GM19328 (cell line): ENCODE data around the gene TPRA1.
"Not testable (repeated sequence)": the region's sequence is repeated elsewhere in the genome, so short reads cannot be mapped to it uniquely, and the experiment has no call there.

ENCODE experiments used
- ATAC-seq: cut with Tn5 transposase; IDR thresholded peaks from one replicate; pipeline ENCODE4 v1.9.1; 2021; ENCODE audit warnings: mild to moderate bottlenecking, moderate library complexity; ENCODE audit not compliant: unreplicated experiment

Gene TPRA1

DNA sequence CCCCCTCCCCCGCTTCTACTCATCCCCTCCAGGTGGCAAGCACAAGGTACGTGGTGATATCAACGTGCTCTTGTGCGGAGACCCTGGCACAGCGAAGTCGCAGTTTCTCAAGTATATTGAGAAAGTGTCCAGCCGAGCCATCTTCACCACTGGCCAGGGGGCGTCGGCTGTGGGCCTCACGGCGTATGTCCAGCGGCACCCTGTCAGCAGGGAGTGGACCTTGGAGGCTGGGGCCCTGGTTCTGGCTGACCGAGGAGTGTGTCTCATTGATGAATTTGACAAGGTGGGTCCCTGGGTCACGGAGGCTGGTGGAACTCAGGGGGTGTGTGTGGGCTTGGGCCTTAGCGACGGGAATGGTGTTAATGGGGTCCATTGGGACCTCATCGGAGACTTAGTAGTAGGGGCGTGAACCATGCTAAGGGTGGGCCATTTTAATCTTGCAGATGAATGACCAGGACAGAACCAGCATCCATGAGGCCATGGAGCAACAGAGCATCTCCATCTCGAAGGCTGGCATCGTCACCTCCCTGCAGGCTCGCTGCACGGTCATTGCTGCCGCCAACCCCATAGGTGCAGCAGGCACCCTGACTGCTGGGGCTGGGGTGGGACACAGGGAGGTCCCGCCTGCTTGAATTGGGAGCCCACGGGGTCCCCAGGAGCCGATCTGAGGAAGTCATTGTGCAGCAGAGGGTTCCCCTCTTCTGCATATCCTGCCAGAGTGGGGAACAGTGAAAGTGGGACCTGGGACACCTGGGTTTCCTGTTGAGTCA, 26.5 kb upstream of the TPRA1 start:
- no peak for ATAC-seq

DNA sequence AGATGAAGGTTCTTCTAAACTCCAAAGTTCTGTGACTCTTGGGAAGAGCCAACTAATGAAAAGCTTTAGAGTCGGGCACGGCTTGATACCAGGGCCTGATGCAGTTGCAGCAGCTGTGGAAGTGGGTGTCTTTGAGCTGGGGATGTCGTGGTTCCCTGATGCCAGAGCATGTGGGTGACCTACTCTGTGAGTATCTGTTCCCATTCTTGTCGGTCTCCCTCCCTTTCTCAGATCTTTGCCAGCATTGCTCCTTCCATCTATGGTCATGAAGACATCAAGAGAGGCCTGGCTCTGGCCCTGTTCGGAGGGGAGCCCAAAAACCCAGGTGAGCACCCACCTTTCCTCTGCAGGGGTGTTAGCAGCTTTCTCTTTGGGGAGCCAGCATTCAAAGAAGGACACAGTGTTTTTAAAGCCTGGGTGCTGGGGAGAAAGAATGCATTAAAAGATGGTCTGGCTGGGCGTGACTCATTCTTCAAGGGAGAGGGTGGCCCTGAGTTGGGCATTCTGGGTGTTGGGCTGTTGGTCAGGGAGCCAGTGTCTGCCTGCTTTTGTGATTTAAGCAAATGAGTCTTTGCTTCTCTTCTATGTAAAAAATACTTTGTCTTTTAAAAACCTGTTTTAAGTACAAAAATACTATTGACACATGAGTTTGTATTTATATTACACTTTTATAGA, 25.2 kb upstream of the TPRA1 start:
- no peak for ATAC-seq

DNA sequence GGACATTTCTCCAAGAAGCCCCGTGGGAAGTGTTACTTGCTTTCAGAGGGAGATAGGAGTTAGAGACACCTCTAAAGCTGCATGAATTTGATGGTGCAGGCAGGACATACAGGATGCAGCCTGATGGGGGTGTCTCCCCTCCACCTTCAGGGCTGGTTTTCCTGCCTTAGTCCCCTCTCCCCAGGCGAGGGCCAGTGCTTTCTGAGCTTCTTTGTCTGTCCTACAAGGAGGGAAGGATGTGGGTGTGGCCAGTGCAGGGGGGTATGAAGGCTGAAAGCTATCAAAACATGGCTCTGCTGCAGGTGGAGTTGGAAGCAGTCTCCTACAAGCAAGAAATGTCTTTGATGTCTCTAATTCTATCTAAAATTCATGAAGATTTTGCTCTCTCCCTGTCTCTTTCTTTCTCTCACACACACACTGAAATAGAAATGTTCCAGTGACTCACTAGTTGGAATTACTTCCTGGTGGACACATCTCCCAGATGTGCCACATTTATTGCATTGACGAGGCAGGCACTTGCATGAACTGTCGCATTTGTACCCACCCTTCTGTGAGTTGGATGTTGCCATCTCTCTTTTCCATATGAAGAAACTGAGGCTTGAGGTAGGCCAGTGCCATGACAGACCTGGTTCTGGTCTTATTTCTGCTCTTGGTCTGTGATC, 24.5 kb upstream of the TPRA1 start:
- no peak for ATAC-seq

DNA sequence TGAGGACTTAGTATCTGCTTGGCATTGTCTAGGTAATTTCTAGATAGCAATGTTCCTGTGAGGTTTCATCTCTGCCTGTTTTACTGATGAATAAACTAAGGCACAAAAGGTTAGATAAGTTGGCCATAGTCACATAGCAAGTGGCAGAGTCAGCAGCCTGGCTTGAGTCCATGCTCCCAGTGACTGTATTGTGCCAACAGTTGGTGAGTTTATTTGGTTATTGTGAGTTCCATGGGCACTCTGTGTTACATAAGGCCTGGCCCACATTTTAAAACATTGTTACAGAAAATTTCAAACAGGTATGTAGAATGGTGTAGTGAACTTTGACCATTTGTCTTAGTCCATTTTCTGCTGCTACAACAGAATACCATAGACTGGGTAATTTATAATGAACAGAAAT, 22.9 kb upstream of the TPRA1 start:
- no peak for ATAC-seq

DNA sequence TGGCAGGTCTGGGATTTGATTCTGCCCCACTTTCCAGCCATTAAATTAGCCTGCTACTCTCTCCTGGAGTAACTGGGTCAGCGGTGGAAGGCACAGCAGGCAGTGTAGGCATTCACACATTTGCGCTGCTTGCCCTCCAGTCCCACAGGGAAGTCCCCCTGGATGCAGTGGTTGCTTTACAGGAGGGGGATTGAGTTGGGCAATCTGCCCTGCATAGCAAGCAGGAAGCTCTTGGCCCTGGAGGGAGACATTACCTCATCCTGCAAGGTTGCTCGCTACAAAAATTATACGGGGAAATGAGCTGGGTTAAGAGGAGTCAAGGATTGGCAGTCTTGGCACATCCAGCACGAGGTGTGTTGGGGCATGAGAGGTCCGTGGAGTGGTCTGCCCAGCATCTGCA, 22.4 kb upstream of the TPRA1 start:
- ATAC-seq, result no peak

DNA sequence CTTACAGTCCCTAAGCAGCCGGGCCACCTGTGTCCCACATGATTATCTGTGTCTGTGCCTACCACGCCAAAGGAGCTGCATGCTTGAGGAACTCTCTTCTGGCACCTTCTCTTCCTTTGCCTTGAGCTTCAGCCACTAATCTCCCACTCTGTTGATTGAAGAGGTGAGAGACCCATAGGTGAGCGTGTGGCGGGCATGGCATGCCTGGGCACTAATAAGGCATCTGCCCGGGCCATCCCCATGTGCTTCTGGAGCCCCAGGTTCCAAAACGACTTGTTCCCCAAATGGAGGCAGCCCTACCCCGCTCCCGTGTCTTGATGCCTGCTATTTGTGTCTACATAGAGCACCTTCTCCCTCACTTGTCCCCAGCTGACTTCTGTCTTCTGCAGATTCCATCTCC, 20.7 kb upstream of the TPRA1 start:
- no peak for ATAC-seq

DNA sequence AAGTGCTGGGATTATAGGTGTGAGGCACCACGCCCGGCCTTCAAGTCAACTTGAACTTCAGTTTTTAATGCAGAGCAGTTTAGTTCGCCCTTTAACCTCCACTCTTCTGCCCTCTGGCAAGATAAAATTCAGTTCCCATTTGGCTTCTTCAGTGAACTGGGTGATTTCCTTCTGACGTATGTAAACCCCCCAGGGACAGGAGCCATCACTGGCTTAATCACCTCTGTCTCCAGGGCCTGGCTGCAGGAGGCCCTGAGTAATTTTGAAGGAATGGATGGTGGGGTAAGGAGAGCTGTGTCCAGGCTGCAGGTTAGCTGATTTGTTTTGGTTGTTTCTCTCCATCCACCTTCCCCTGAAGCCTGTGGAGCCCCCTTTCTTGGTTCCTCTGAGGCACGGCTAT, 19.6 kb upstream of the TPRA1 start:
- no peak for ATAC-seq

DNA sequence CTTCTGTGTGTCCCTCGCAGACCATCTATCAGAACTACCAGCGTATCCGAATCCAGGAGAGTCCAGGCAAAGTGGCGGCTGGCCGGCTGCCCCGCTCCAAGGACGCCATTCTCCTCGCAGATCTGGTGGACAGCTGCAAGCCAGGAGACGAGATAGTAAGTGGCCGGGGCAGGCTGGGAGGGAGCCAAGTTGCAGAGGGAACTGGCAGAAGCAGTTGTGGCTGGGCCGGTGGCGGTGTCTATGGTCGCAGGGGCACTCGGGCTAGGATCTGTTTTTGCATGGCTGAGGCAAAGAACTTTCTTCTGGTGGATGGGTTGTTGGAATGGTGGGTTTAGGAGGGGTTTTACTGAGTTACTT, 17.8 kb upstream of the TPRA1 start:
- no peak for ATAC-seq

DNA sequence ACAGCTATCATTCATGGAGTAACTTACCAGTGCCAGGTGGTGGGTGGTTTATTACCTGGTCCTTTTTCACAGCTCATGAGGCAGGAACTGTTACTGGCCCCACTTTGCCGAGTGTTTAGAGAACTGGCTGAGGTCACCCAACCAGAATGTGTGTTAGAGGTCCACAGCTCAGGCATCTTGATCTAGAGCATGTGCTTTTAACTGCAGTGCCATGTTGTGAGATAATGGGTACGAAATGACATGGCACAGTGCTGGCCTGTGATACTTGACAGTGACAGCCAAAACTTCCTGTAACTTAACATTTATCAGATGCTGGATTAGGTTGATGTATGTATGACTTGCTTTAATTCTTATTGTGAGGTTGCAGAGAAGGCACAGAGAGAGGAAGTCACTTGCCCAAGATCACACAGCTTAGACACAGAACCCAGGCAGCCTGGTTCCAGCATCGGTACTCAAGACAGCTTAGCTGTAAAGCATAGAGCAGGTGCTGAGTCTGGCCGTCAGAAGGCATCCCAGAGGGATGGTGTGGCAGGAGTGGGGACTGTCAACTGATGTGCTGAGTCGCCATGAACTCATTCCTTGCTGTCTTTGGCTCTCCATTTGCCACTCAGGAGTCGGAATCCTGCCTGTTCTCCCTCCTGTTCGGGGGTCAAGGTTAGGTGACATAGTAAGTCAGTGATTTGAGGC, 17.3 kb upstream of the TPRA1 start:
- no peak for ATAC-seq

DNA sequence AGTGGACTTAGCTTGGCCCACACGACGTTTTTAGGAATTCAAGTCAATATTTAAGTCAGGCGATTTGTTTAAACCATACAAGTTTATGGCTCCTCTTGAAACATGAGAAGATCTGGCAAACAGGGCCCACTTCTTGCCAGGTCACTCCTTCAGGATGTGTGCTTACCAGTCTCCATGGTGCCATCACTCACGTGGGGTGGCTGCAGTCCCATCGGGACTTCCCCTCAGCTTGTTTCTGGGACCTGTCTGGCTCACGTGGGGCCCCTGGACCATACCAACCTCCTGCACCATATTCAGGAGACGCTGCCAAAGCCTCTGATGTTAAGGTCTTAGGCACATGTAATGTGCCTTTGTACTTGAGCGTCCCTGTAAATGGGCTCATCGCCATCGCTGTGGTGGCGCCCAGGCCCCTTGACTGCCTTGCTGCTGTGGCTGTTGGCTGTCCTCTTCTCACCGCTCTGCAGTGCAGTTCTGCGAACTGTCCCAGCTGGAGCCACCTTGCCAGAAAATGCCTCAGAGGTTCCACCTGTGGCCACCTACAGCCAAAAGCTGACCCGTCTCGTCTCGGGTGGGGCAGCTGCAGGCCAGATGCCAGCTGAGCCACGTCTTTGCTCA, 16.6 kb upstream of the TPRA1 start:
- ATAC-seq, result no peak

DNA sequence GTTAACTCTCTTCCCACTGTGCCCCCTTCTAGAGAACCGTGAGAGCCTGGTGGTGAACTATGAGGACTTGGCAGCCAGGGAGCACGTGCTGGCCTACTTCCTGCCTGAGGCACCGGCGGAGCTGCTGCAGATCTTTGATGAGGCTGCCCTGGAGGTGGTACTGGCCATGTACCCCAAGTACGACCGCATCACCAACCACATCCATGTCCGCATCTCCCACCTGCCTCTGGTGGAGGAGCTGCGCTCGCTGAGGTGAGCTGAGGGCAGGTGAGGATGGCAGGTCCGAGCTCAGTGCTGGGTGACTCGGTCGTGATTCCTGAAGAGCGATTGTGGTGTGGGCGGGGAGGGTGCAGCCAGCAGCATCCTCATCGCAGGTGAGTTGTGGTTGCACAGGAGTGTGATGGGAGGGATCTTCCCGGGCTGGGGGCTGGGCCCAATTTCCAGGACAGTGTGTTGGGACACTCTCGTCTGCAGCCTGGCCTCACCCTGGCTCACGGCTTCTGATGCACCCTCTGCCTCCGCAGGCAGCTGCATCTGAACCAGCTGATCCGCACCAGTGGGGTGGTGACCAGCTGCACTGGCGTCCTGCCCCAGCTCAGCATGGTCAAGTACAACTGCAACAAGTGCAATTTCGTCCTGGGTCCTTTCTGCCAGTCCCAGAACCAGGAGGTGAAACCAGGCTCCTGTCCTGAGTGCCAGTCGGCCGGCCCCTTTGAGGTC, 15.7 kb upstream of the TPRA1 start:
- ATAC-seq, result no peak

DNA sequence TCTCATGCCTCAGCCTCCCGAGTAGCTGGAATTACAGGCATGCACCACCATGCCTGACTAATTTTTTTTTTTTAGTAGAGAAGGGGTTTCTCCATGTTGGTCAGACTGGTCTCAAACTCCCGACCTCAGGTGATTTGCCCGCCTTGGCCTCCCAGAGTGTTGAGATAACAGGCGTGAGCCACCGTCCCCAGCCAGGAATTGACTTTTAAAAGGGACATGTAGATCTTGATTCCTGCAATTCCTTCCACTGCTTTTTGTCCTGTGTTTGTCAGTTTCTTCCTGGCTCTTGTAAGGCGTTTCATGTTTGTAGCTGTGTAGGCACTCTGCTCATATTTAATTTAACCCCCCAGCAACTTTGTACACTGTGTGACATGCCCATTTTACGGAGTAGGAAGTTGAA, 15.0 kb upstream of the TPRA1 start:
- ATAC-seq, result not testable (repeated sequence)

DNA sequence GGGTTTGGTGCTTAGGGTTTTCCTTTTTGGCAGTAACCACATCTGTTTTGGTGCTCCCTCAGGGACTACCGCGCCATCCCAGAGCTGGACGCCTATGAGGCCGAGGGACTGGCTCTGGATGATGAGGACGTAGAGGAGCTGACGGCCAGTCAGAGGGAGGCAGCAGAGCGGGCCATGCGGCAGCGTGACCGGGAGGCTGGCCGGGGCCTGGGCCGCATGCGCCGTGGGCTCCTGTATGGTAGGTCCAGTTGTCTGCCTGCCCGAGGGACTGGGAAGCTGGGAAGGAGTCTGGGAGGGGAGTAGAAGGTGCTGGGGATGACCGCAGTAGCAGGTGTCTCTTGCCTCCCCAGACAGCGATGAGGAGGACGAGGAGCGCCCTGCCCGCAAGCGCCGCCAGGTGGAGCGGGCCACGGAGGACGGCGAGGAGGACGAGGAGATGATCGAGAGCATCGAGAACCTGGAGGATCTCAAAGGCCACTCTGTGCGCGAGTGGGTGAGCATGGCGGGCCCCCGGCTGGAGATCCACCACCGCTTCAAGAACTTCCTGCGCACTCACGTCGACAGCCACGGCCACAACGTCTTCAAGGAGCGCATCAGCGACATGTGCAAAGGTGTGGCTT, 14.1 kb upstream of the TPRA1 start:
- no peak for ATAC-seq

DNA sequence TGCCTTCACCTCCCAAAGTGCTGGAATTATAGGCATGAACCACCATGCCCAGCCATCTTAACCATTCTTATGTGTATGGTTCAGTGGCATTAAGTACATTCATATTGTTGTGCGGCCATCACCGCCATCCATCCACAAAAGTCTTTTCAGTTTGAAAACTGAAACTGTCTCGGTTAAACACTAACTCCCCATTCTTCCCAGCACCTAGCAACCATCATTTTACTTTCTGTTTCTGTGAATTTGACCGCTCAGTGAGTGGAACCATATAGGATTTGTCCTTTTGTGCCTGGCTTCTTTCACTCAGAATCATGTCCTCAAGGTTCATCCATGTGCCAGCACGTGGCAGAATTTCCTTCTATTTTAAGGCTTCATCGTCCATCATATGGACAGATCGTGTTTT, 13.5 kb upstream of the TPRA1 start:
- ATAC-seq, result no peak

DNA sequence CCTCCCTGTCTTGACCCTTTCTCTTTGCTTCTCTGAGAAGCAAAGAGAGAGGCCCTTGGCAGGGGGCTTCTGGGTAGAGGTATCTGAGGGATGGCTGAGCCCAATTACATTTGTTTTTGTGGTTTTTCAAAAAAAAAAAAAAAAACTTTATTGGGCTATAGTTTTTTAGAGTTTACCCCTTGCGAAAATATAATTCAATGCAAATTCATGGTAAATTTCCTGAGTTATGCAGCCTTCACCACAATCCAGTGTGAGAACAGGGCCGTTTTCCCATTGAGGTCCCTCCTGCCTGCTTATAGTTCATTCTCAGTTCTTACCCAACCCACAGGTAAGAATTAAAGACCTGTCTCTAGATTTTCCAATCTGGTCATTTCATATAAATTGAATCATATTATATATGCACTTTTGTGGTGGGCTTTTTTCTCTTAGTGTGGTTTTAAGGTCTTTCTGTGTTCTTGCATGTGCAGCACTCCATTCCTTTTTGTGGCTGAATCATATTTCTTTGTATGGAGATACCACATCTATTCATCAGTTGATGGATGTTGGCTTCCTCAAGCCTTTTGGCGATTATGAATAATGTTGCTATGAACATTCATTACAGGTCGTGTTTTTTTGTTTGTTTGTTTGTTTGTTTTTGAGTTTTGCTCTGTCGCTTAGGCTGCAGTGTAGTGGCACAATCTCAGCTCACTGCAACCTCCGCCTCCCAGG, 10.4 kb upstream of the TPRA1 start:
- ATAC-seq, result no peak

DNA sequence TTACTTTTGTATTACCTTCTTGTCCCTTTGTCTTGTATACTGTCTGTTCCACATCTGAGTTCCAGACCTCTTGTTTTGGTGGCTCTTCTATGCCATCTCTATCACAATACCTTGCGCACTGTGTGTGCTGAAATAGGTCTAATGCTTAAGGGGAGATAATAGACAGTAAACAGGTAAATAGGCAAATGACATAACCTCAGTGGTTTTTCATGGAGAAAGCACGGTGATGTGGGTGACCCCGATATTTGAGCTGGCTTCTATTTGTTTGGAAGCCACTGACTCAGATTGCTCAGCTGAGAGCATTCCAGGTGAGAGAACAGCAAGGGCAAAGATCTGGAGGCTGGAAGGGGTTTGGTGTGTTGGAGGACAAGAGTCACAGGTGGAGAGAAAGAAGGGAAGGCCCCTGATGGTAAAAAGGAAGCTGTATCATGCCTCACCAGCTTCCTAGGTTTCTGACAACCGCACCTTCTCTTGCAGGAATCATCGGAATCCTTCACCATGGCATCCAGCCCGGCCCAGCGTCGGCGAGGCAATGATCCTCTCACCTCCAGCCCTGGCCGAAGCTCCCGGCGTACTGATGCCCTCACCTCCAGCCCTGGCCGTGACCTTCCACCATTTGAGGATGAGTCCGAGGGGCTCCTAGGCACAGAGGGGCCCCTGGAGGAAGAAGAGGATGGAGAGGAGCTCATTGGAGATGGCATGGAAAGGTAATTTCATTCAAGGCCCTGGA, 8.5 kb upstream of the TPRA1 start:
- no peak for ATAC-seq

DNA sequence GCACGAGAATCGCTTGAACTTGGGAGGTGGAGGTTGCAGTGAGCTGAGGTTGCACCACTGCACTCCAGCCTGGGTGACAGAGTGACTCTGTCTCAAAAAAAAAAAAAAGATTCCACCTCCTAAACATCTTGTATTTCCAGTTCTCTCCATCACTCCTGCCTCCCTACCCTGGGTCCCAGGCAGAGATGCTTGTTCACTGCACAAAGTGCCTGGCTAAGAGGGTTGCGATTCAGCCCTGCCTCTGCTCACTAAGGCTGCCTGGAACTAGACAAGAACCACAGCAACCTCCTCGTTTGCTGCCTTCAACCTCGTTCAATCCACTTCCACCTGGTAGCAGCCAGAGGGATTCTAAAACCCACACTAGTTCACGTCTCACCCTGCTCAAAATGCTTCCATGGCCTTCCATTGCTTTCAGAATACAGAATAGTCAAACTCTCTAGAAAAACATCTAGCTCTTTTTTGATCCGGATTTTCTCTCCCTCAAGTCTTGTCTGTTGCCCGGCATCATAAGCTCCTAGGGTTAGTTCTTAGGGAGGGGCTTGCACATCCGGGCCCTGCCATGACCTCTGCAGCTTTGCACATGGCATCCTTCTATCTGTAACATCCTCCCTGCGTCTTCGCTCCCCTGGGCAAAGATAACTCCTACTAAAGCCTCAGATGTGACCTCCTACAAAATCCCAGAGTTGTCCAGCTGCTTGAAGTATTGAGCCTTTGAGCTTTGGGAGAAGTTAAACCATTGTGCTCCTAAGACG, 6.7 kb upstream of the TPRA1 start:
- ATAC-seq, result no peak

DNA sequence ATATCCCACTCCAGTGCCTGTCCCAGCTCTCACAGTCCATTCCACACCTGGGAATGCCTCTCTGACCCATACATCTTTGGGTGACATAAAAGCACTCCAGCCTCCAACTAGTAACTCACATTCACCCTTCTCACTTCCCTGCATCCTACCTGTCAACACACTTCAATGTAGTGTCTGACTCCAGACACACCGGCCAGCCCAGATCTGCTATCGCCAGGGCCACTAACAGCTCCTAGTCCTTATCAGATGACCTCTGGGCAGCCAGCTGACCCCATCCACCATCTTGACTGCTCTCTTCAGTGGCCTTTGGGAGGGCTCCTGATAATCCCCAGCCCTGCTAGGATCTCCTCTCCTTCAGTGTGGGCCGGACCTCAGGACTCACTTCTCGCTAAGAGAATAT, 4.8 kb upstream of the TPRA1 start:
- no peak for ATAC-seq
